Hepatocyte (in vitro differentiated cells): ENCODE results near the gene DBR1. TPM values are rescaled to one million over a fixed set of nuclear protein-coding genes. Genes with fewer than 3 reads are reported as not detected.
A peak's percentile ranks its signal among the peaks of the same experiment; 100 is the strongest.

Experiments
- DNase-seq: peaks from one replicate; pipeline ENCODE4 v3.0.0-alpha.2; 2016; ENCODE audit warnings: low spot score
- H2AFZ ChIP-seq: fragments of 200-600 bp; sonication (generic); 2 replicates; pipeline ENCODE4 v1.6.0; 2016; ENCODE audit warnings: antibody characterized with exemption, mild to moderate bottlenecking
- H3K27ac ChIP-seq: fragments of 200-600 bp; sonication (generic); 2 replicates; pipeline ENCODE4 v1.5.1; 2016; ENCODE audit warnings: mild to moderate bottlenecking
- H3K27me3 ChIP-seq: fragments of 200-600 bp; sonication (generic); 2 replicates; pipeline ENCODE4 v1.6.1; 2016
- H3K36me3 ChIP-seq: fragments of 200-600 bp; sonication (generic); replicated peaks from 2 replicates; pipeline ENCODE4 v1.5.1; 2016; ENCODE audit warnings: low read depth; ENCODE audit not compliant: insufficient read depth
- H3K4me1 ChIP-seq: fragments of 200-600 bp; sonication (generic); 2 replicates; pipeline ENCODE4 v1.5.1; 2016; ENCODE audit warnings: mild to moderate bottlenecking, moderate library complexity; ENCODE audit not compliant: insufficient read depth
- H3K4me2 ChIP-seq: fragments of 200-600 bp; sonication (generic); 2 replicates; pipeline ENCODE4 v1.6.0; 2016
- H3K4me3 ChIP-seq: fragments of 200-600 bp; sonication (generic); 2 replicates; pipeline ENCODE4 v1.5.1; 2016; ENCODE audit warnings: mild to moderate bottlenecking
- H3K79me2 ChIP-seq: fragments of 200-600 bp; sonication (generic); 2 replicates; pipeline ENCODE4 v1.6.0; 2017; ENCODE audit warnings: mild to moderate bottlenecking
- H3K9me2 ChIP-seq: fragments of 200-600 bp; sonication (generic); replicated peaks from 2 replicates; pipeline ENCODE4 v1.6.0; 2017; ENCODE audit warnings: mild to moderate bottlenecking; ENCODE audit not compliant: insufficient read depth
- H3K9me3 ChIP-seq: fragments of 200-600 bp; sonication (generic); 2 replicates; pipeline ENCODE4 v1.5.1; 2016; ENCODE audit warnings: low read depth, mild to moderate bottlenecking
- H4K20me1 ChIP-seq: fragments of 200-600 bp; sonication (generic); 2 replicates; pipeline ENCODE4 v1.6.0; 2016; ENCODE audit warnings: mild to moderate bottlenecking; ENCODE audit not compliant: insufficient read depth, poor library complexity, severe bottlenecking
- EZH2 ChIP-seq: fragments of 200-600 bp; sonication (generic); IDR thresholded peaks from 2 replicates; pipeline ENCODE4 v1.6.1; 2016; ENCODE audit warnings: antibody characterized with exemption, mild to moderate bottlenecking, borderline replicate concordance
- EZH2phosphoT487 ChIP-seq: fragments of 200-600 bp; sonication (generic); IDR thresholded peaks from one replicate; pipeline ENCODE4 v1.6.1; 2018; ENCODE audit warnings: antibody characterized with exemption, mild to moderate bottlenecking, low read depth, moderate library complexity; ENCODE audit not compliant: unreplicated experiment, severe bottlenecking
- whole genome bisulfite sequencing: methylation state at CpG from one replicate; pipeline ENCODE4 v1.1.6; 2016; ENCODE audit warnings: low lambda C conversion rate; ENCODE audit errors: missing lambda C conversion rate; 5-methylcytosine and 5-hydroxymethylcytosine counted together
- polyA plus RNA-seq: library from polyadenylated mRNA; unstranded; fragments of >200 nt; fragmentation: Nextera tagmentation; extraction: Ambion mirVana; gene quantifications from 2 replicates; pipeline ENCODE4 v1.2.1, GENCODE V29; 2016
- total RNA-seq: library from RNA; depleted of rRNA; stranded (reverse); fragments of >200 nt; gene quantifications from 2 replicates; pipeline ENCODE4 v1.2.3, GENCODE V29; 2014
- TF ChIP-seq, protein P1 (sequence below): fragments of 200-600 bp; sonication (generic); IDR thresholded peaks from 2 replicates; pipeline ENCODE4 v1.5.1; 2016; ENCODE audit warnings: antibody characterized with exemption, mild to moderate bottlenecking; ENCODE audit not compliant: poor library complexity

DBR1 gene
- total and polyA plus RNA-seq, 2 experiments from 2014 or later, result 8.6 to 13.8 TPM

DNA sequence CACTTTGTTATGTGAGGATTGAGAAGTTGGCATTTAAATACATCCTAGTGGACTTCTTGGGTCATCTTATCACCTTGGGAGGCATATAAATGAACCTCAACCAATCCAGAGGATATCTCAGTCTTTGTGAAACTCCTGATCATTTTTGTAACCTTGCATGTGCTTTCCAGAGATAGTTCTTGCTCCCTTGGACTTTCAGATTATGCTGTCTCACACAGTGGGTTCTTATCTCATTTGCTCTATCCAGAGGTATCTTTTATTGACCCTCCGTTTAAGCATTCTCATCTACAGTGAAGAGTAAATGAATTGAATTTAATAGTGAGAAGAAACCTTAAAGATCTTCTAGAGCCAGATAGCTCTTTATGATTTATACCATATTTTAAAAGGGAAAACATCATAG lies 22.8 kb upstream of the DBR1 start:
- Histone ChIP-seq H3K27ac (no peak overlapping the region), H4K20me1 (peaks cover 100% of the 10 kb centered on the region), H3K79me2 (peaks cover 96% of the 10 kb centered on the region), H2AFZ (no peak overlapping the region), H3K4me1 (no peaks in the 10 kb centered on the region), H3K4me3 (no peak overlapping the region), H3K9me2 (no peaks in the 10 kb centered on the region), H3K4me2 (no peak overlapping the region), H3K9me3 (no peaks in the 10 kb centered on the region), H3K27me3 (no peaks in the 10 kb centered on the region), H3K36me3 (no peaks in the 10 kb centered on the region)
- TF ChIP-seq EZH2phosphoT487 (no peak), EZH2 (no peak)
- TF ChIP-seq, protein P1, sequence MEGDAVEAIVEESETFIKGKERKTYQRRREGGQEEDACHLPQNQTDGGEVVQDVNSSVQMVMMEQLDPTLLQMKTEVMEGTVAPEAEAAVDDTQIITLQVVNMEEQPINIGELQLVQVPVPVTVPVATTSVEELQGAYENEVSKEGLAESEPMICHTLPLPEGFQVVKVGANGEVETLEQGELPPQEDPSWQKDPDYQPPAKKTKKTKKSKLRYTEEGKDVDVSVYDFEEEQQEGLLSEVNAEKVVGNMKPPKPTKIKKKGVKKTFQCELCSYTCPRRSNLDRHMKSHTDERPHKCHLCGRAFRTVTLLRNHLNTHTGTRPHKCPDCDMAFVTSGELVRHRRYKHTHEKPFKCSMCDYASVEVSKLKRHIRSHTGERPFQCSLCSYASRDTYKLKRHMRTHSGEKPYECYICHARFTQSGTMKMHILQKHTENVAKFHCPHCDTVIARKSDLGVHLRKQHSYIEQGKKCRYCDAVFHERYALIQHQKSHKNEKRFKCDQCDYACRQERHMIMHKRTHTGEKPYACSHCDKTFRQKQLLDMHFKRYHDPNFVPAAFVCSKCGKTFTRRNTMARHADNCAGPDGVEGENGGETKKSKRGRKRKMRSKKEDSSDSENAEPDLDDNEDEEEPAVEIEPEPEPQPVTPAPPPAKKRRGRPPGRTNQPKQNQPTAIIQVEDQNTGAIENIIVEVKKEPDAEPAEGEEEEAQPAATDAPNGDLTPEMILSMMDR, result no peak
- 57% methylated on average over 1 of the region's 1 CpG for WGBS
- no peak for DNase-seq

DNA sequence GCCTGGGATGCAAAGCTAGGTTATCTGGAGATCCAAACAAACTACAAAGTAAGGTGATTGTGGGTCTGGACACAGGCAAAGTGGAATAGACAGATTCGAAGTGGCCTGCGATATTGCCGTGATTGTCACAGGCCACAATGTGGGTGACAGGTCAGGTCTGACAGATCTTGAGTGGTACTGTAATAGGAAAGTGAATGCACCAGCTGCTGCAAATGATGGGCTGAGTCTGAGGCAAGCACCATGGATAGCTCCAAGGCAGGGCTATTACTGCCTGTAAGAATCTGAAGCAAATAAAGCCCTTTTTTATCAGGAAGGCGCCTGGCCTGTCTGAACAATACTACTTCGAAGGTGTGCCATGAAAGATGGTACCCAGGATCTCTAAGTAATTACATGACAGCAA lies 22.3 kb upstream of the DBR1 start:
- Histone ChIP-seq H3K9me3 (no peaks in the 10 kb centered on the region), H3K4me1 (no peaks in the 10 kb centered on the region), H3K9me2 (no peaks in the 10 kb centered on the region), H3K27me3 (no peaks in the 10 kb centered on the region), H3K27ac (no peak overlapping the region), H3K4me3 (no peak overlapping the region), H3K79me2 (peaks cover 96% of the 10 kb centered on the region), H4K20me1 (peaks cover 100% of the 10 kb centered on the region), H2AFZ (no peak overlapping the region), H3K4me2 (no peak overlapping the region), H3K36me3 (no peaks in the 10 kb centered on the region)
- TF ChIP-seq, protein P1, result no peak
- no peak for TF ChIP-seq EZH2
- TF ChIP-seq EZH2phosphoT487, result no peak
- 63% methylated on average over 5 of the region's 5 CpGs for WGBS
- peak; percentile 54 for DNase-seq

DNA sequence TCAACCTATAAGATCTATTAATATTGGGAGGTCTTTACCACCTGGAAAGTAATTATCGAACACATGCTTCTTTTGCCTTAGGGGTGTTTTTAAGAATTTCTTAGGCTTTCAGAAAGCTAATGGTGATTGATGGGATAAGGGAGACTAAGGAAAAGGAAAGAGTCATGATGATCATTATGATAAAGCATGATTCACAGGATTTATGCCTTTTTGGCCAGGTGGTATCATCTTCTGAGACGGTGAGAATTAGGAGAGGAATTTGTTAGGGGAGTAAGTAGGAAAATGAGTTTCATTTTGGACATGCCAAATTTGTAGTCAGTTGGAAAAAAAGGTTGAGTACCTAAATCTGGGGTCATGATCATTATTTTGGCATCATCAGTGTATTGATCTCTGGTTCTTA lies 21.3 kb upstream of the DBR1 start:
- H4K20me1 ChIP-seq, result peaks cover 97% of the 10 kb centered on the region
- no peaks in the 10 kb centered on the region for H3K9me2 ChIP-seq
- H2AFZ ChIP-seq, result no peak overlapping the region
- no peak for DNase-seq
- H3K79me2 ChIP-seq, result peaks cover 96% of the 10 kb centered on the region
- no peaks in the 10 kb centered on the region for H3K27me3 ChIP-seq
- no peaks in the 10 kb centered on the region for H3K4me1 ChIP-seq
- WGBS, result 93% methylated on average over 2 of the region's 2 CpGs
- no peak overlapping the region for H3K27ac ChIP-seq
- no peak overlapping the region for H3K4me2 ChIP-seq
- H3K4me3 ChIP-seq, result no peak overlapping the region
- H3K9me3 ChIP-seq, result no peaks in the 10 kb centered on the region
- TF ChIP-seq, protein P1, result no peak
- TF ChIP-seq EZH2phosphoT487 (no peak), EZH2 (no peak)
- no peaks in the 10 kb centered on the region for H3K36me3 ChIP-seq

DNA sequence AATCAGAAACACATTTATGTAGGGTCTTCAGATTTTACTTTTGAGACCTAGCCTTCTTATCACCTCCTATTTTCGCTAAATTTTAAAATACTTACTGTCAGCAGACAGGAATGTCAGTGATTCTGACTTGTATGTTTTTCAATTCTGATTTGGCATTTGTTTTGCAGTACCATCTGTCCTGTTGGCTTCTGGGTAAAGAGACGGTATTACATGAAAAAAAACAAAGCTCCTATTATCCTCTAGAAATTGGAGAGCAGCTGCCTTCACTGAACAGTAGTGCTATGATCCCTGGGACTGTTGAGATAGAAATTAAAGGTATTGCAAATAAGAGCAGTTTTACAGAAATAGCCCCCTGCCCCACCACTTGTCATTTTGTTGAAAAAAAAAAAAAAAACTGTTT lies 20.8 kb upstream of the DBR1 start:
- Histone ChIP-seq H3K79me2 (peaks cover 96% of the 10 kb centered on the region), H3K4me3 (no peak overlapping the region), H3K27me3 (no peaks in the 10 kb centered on the region), H3K4me2 (no peak overlapping the region), H4K20me1 (peaks cover 96% of the 10 kb centered on the region), H3K36me3 (no peaks in the 10 kb centered on the region), H3K9me3 (no peaks in the 10 kb centered on the region), H2AFZ (no peak overlapping the region), H3K4me1 (no peaks in the 10 kb centered on the region), H3K9me2 (no peaks in the 10 kb centered on the region), H3K27ac (no peak overlapping the region)
- no peak for DNase-seq
- TF ChIP-seq EZH2 (no peak), EZH2phosphoT487 (no peak)
- TF ChIP-seq, protein P1, result no peak
- 94% methylated on average over 2 of the region's 2 CpGs for WGBS
